ENCODE data around the gene WFDC6. TPM values are rescaled to one million over a fixed set of nuclear protein-coding genes. Genes with fewer than 3 reads are reported as not detected.
"Not testable (repeated sequence)": the region's sequence is repeated elsewhere in the genome, so short reads cannot be mapped to it uniquely, and the experiment has no call there.

WFDC6 gene
- total RNA-seq = not detected

GRCh38 chr20:45539382-45539781 lies at the start of gene WFDC6:
TSS of gene WFDC6 (minus strand) at chr20:45539482. CDS start at chr20:45539407, 75 bp downstream.
- Histone ChIP-seq H3K9me3 (no peaks in the 10 kb centered on the region), H3K27ac (no peak within 1 kb of the TSS), H3K36me3 (no peaks in the 10 kb centered on the region), H3K4me1 (no peaks in the 10 kb centered on the region), H3K4me3 (no peak within 1 kb of the TSS), H3K27me3 (no peaks in the 10 kb centered on the region)
- DNase-seq = no peak
- TF ChIP-seq POLR2A (IDR thresholded peaks at IDR 0.05) (no peak), CTCF (IDR thresholded peaks at IDR 0.05) (no peak)

GRCh38 chr20:45588800-45589199 lies 49.5 kb upstream of the WFDC6 start:
- no peaks in the 10 kb centered on the region for H3K36me3 ChIP-seq
- H3K9me3 ChIP-seq = no peaks in the 10 kb centered on the region
- no peak for TF ChIP-seq CTCF (IDR thresholded peaks at IDR 0.05)
- TF ChIP-seq POLR2A (IDR thresholded peaks at IDR 0.05) = no peak
- no peak for DNase-seq
- H3K27me3 ChIP-seq = no peaks in the 10 kb centered on the region
- H3K4me3 ChIP-seq = no peak overlapping the region
- no peaks in the 10 kb centered on the region for H3K4me1 ChIP-seq
- H3K27ac ChIP-seq = no peak overlapping the region

GRCh38 chr20:45585986-45586385 lies 46.7 kb upstream of the WFDC6 start:
- H3K36me3 ChIP-seq, H3K9me3 ChIP-seq, H3K4me1 ChIP-seq, H3K27me3 ChIP-seq, DNase-seq, H3K4me3 ChIP-seq, H3K27ac ChIP-seq: not testable (repeated sequence)

- not testable (repeated sequence) for H3K27ac ChIP-seq, H3K36me3 ChIP-seq, H3K4me3 ChIP-seq, H3K4me1 ChIP-seq, H3K27me3 ChIP-seq, H3K9me3 ChIP-seq, DNase-seq
Observed at GRCh38 chr20:45584294-45584693, 45.0 kb upstream of the WFDC6 start.

- Histone ChIP-seq H3K27ac (no peak overlapping the region), H3K9me3 (no peaks in the 10 kb centered on the region), H3K4me3 (no peak overlapping the region), H3K36me3 (no peaks in the 10 kb centered on the region), H3K27me3 (no peaks in the 10 kb centered on the region), H3K4me1 (no peaks in the 10 kb centered on the region)
- TF ChIP-seq POLR2A (IDR thresholded peaks at IDR 0.05) (no peak), CTCF (IDR thresholded peaks at IDR 0.05) (no peak)
- no peak for DNase-seq
Observed at GRCh38 chr20:45583502-45583901, 44.2 kb upstream of the WFDC6 start.

GRCh38 chr20:45581702-45582101 lies 42.4 kb upstream of the WFDC6 start:
- Histone ChIP-seq H3K36me3 (no peaks in the 10 kb centered on the region), H3K4me3 (no peak overlapping the region), H3K9me3 (no peaks in the 10 kb centered on the region), H3K4me1 (no peaks in the 10 kb centered on the region), H3K27ac (no peak overlapping the region), H3K27me3 (no peaks in the 10 kb centered on the region)
- no peak for DNase-seq
- TF ChIP-seq CTCF (IDR thresholded peaks at IDR 0.05) = no peak
- no peak for TF ChIP-seq POLR2A (IDR thresholded peaks at IDR 0.05)

- TF ChIP-seq CTCF (IDR thresholded peaks at IDR 0.05) (no peak), POLR2A (IDR thresholded peaks at IDR 0.05) (no peak)
- Histone ChIP-seq H3K27ac (no peak within 1 kb of the TSS), H3K36me3 (no peaks in the 10 kb centered on the region), H3K9me3 (no peaks in the 10 kb centered on the region), H3K27me3 (no peaks in the 10 kb centered on the region), H3K4me3 (no peak within 1 kb of the TSS), H3K4me1 (no peaks in the 10 kb centered on the region)
- DNase-seq = no peak
Observed at GRCh38 chr20:45579184-45579583, 39.9 kb upstream of the WFDC6 start, which contains the start of gene WFDC8. TSS of gene WFDC8 (minus strand) at chr20:45579284. CDS start at chr20:45579247, 37 bp downstream.
